GM18517 (cell line): Measurements from ENCODE around the gene BMF.

ENCODE experiments used
- ATAC-seq: cut with Tn5 transposase; IDR thresholded peaks from one replicate; pipeline ENCODE4 v1.9.1; 2021; ENCODE audit warnings: mild to moderate bottlenecking, moderate library complexity; ENCODE audit not compliant: unreplicated experiment

Gene BMF

DNA sequence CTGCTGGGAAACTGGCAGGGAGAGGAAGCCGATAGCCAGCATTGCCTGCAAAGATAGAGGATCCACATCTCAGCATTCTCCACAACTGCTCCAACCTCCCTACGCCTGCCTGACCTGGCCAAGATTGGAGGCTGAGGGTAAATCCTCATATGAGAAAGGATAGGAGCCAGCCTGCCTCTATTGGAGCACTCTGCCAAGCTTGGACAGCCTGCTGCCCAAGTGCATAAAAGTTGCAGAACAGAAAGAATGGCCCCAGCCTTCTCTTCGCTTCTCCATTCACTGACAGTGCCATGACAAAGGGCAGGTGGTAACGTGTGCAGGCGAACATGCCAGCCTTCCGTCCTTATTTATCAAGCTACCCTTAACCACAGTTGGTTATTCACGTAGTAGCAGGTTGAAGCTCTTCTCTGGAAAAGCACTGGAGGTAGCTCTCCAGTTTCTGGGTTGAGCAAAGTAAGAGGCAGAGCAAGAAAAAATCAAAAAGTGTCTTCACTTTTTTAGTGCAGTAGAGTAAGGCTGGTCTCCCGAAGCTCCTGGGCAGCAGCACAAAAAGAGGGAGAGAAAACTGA is 4.3 kb downstream of the BMF start:
- ATAC-seq = no peak

DNA sequence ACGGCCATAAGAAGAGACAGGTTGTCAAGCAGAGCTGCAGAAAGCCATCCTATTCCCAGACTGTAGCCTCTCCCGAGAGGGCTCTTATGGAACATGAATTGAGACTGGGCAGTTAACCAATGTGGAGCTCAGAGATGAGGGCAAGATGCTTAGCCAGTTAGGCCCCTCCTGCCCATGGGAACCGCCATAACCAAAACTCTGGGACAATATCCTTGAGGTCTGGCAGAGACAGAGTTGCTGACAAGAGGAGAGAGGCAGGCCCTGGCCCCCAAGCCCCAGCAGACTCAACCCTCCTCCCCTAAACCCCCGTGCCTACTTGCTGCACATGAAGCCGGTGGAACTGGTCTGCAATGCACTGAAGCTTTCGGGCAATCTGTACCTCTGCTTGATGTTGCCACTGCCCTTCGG is 4.8 kb downstream of the BMF start:
- no peak for ATAC-seq

DNA sequence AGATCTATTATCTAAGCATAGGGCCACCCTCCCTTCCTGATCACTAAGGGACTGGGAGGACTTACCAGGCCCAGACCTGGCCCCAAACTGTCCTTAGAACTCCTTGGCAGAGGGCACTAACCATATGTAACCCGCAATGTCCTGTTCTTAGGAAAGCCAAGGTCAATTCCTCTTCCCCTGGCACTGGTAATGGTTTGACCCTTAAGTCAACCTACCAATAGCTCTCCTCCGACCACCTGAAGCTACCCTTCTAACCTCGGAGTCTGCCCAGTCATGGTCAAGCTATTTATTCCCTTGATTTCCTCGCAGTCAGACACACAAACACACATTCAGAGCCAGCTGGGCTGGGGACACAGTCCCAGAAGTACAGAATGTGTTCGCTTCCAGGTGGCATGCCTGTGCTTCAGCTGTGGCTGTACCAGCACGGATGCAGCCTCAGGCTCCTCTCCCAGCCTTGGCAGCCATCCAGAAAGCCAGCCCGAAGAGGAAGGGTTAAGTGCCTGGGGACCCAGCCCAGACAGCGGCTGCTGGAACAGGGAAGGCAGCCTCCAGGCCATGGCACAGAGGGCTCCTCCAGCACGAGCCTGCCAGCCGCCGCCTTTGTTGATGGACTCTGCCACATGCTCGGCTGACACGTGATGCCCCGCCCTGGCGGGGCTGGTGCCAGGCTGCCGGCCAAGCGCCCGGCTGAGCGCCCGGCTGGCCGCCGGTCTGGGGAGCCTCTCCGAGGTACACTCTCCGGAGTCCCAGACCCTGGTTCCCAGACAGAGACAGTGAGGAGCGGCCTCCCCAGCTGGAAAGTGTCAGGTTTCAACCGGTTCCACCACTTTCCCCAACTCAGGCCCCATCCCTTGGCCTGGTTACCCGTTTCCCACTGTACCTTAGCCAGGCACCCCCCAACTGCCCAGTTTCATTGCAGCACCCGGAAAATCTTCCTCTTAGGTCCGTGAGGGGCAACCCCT is 5.5 kb downstream of the BMF start:
- ATAC-seq = no peak

DNA sequence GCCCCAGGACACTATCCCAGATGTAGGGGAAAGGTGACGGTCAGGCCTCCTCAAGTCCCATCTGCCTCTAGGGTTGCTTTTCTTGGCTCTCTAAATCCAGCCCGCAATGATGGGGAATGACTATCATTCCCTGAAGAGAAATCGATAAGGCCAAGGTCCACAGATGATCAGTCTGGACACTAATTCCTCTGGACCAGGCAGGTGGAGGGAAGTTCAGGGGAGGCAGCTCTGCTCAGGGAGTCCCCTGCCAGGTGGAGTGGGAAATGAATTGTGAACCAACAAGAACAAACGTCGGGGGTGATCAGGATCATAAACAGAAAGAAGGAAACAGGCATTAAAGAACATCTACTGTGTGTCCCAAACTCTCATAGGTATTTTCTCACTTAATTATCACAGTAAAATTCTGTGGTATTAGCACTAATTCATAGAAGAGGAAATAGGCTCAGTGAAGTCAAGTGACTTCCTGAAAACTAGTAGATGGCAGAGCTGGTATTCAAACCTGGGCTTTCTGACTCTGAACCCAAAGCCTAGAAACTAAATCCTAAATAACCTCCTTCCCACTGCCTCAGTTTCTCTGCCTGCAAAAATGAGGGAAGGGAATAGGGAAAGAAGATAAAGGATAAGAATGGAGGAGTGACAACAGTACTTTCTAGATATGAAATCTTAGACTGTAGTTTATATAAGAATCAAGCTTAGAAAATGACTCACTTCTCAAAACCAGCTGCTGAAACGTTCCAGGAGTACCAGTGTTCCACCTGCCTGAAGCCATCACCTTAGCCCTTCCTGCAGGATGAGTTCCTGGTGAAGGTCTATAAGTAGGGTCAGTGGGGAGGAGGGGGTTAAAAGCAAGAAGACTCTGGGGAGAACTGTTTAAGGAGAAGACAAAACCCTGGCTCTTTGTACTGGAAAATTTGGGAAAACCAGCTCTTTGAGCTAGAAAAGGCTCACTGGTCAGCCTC is 7.5 kb downstream of the BMF start:
- ATAC-seq = no peak

DNA sequence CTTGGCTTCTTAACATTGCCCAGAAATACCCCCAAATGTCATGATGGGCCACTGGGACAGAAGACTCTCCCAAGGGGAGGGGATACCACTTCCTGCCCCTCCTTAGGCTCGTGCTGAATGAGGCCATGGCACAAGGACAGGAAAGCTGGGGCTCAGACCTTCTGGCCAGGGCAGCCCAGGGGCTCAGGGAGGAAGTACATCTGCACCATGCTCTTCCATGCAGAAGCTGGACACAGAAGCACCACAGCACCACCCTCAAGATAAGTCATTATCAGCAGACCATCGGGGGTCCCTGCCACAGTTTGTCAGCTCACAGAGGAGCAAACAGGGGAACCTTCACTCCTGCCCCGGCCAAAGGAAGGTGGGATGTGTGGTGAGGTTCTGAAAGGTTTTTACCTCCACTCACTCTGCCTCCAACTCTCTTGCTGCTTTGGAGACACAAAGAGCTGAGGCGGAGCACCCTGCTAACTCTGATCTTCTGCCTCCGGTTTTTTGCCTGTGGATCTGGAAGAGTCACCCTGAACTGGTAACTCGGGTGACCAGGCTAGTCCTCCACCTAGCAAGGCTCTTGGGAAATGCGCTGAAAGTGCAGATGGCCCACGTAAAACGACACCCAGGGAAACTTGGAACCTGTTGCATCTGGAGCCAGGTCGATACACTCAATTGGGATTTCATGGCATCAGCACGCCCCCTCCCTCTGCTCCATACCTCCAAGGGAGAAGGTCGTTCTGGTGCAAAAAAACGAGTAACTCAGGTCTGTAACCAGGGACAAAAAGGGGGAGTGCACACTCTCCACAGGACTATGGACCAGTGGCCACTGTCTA is 8.3 kb downstream of the BMF start:
- no peak for ATAC-seq

DNA sequence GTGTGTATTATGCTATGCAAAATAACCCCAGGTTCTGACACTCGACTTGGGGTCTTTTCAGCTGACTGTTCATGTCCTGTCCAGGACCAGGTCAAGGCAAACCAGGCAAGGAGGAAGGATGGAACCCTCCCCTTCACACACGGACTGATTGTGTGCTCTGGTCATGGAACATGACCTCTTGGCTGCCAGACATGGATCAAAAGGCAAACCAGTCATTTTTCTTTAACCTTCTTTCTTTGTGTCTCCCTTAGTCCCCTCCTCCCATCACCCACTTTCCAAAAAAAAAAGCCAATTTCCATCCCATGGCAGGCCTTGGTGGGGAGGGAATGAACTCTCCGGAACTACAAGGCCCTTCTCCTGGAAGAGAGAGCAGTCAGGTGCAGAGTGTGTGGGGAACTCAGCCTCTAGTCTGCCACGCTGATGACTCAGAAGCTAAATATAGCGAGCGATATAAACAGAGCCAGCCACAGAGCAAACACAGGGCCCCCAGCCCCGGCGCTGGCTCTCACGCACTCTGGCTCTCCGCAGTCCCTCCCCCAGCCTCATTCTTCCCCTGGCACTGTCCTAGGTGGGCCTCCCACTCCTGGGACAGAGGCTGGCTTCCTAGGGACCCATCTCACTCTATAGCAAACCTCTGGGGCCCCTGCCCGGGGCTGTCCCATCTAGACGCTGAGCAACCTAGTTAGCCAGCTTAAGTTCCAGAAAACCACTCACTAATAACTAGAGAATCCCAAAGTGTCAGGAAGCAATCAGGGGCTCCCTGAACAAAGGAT is 10.0 kb downstream of the BMF start:
- peak; percentile 75 for ATAC-seq

DNA sequence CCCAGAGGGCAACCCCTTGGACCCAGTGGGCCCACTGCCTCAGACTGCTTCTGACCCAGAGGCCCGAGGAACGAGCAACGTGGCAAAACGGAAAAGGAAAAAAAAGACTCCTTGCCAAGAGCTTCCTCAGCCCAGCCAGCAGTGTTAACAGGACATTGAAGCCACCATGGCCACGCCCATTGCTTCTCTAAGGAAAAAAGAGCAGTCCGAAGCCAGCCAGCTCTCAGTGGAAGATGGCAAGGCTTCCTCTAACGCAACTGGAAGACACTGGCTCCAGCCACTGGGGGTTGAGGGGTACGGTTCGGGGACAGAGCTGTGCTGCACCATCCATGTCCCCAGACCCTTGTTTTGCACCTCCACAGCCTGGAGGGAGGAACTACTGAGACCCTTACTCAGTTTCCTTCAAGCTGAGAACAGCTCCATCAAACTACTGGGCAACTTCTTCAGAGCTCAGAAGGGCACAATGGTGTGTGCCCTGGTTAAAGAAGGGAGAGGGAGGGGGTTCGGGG is 10.7 kb downstream of the BMF start:
- ATAC-seq = no peak

DNA sequence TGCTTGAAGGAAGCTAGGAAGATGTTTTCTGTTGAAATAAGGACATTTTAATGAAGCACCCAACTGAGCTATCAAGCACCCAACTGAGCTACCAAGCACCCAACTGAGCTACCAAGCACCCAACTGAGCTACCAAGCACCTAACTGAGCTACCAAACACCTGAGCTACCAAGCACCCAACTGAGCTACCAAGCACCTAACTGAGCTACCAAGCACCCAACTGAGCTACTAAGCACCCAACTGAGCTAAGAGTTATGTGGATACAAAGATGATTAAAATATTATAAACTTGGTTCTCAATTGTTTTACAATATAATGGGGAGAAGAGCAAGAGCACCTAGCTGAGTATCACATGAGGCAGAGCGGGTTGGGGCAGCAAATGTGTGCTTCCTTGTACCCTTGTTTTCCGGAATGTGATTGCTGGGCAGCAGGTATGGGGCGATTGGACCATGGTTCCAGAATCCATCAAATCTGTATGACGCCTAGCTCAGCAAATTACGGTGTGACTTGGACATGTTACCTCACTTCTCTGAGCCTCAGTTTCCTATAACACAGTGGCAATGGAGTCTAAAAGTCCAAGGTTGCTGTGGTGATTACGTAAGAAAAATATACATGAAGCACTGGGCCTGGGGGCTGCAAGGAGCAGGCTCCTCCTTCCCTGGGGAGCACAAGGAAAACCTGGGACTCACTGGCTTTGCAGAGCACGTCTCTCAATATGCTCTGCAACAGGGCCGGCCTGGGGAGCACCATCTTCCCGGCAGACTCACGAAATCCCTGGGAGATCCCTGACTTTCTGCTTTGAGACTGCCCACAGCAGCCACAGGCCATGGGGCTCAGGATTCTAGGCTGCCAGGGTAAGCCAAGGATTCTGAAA is 11.3 kb downstream of the BMF start:
- no peak for ATAC-seq

DNA sequence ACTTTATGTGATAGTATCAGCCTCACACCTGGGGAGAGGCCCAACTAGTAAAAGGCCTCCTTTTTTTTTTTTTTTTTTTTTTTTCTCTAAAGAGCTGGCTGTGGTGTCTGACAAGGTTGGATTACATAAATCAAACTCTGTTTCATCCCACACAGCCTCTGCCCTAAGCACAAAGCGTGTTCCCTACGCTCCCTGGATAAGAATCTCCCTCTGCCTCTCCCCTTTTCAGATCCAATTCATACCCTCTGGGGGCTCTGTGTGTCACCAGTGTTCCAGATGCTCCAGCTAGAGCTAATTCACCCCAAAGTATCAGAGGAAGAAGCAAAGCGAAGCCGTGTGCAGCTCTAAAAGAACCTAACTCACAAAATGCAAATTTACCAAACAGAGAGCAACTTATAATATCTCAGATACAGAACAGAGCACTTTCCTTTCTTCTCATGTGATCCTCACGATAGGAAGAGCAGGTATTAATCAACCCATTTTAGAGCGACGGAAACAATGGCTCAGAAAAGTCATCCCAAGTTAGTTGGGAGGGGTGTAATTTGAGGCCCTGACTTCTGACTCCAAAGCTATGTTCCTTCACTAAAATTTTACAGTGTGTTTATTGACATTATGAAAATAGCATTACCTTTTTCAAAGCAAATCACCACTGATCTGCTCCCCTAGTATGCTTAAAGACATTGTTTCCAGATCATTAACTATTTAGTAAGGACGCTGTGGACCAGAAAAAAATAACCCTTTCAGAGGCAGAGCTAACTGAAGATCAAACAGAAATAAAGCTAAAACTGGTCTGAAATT is 12.4 kb downstream of the BMF start:
- ATAC-seq = no peak

DNA sequence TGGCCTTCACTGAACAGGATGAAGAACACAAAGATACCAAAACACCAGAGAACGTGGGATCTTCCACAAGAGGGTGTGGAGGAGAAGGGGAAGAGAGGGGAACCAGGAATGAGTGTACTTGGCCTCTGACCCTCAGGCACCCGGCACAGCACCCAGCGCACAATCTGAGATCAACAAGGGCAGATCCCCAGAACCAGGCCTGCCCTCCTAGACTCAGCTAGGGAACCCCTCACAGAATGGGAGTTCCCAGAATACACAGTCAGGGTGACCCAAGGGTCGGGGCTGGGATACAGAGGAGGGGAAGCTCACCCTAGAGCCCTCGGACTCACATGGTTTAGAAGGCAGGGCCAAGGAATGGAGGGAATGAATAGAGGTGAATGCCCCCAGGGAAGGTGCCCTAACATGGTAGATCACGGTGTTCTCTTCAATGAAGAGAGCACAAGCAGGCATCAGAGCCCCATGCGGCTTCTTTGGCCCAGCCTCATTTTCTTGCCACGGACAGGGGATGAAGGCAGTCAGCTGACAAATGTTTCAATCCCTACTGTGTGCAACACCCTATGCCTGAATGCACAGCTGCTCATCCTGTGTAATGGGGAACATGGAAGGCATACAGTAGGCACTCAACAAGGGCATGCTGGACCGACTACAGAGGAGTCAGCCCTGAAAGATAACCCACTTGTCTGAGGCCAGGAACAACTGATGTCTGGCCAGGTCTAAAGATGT is 13.1 kb downstream of the BMF start:
- ATAC-seq = no peak

DNA sequence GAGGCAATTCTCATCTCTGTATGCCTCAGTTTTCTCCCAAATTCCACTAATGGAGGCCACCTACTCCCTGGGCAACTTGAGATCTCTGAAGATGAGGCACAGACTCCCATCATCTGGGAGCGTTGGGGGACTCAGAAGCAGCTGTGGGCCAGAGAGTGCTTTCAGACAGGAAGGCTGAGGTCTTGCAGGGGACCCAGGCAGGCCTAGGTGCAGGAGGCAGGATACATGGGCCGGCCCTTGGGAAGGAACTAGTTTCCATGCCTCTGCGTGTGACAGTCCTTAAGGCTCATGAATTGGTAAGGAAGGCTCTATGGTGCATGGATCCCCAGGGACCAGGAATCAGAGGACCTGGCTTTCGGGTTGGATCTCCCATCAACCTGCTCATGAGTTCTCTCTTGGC is 14.5 kb downstream of the BMF start:
- no peak for ATAC-seq

DNA sequence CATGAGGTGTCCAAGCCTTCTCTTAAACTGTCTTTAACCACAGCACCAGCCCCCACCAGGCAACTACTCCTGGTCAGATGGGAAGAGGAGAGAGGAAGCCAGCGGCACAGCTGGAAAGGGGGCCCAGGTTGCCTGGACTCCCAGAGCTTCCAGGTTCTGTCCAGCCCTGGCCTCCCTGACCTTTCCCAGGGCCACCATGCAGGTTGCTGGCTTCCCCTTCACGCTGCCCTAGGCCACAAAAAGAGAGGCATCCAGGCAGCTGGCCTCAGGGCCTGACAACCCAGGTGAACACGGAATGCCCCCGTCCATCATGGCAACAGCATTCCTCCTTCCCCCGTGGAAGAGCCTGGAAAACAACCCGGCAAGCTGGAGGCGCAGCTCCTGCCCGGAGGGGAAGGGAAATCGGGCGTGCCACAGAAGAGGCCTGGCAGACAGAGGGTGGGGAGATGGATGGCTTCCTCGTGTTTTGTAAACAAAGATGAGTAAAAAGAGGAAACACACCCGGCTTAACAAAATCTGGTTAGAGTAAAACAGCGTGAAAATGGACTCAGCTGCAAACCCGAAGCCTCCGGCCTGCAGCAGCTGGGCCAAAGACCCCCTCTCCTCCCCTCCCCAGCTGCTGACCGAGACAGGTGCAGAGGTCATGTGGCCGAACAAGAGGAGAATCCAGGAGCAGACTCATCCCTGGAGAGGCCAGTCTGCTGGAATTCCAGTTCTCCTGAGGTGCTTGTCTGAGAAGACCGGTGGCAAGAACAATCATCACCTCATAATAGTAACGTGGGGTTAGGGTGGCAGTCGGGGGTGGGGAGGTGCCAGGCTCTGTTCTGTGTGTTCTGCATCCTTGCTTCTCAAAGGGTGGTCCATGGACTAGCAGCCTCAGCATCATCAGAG is 15.5 kb downstream of the BMF start:
- no peak for ATAC-seq

DNA sequence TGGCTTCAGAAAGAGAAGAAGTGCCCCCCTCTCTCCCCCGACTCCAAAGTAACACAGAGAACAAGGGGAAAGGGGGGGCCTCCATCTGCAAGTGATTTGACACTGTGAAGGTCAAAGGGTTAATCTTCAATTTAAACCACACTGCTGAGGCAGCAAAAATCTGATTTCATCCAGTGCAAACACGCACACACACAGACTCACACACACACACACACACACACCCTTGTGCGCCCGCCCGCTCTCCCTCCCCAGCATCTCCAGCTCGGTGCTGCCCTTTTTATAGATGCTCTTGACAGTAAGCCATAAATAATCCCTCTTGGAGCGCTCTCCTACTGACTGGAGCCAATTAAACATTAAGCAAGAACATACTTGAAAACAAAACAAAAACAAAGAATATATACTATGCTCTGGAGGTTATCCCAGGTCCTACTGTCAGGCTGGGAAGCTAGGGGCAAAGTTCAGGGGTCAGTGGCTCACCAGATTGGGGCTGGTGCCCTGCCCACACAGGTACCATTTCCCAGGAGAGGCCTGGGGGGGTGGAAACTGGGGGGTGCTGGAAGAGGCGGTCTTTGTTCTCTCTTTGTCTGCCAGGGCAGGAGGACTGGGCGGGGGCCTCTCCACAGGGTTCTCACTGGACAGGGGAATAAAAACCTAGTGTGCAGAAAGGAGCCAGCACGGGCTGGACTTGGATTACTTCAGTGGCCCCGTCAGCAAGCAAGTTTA is 16.3 kb downstream of the BMF start:
- no peak for ATAC-seq

DNA sequence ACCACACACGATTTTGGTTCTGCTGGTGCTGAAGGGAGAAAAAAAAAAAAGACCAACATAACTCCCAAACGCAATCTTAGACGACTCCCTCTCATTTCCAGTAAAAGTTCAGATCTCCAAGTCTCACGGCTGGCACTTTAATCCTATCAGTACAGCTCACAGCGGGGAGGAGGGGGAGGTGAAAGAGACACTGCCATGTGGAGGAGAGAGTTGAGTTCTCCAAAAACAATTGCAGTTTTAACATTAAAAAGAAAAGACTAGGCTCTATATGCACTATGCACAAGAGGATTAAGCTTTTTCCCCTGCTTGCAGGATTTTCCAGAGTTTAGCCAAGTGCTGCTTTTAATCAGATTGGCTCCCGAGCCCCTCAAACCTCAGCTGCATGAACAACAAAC is 16.8 kb downstream of the BMF start:
- no peak for ATAC-seq

DNA sequence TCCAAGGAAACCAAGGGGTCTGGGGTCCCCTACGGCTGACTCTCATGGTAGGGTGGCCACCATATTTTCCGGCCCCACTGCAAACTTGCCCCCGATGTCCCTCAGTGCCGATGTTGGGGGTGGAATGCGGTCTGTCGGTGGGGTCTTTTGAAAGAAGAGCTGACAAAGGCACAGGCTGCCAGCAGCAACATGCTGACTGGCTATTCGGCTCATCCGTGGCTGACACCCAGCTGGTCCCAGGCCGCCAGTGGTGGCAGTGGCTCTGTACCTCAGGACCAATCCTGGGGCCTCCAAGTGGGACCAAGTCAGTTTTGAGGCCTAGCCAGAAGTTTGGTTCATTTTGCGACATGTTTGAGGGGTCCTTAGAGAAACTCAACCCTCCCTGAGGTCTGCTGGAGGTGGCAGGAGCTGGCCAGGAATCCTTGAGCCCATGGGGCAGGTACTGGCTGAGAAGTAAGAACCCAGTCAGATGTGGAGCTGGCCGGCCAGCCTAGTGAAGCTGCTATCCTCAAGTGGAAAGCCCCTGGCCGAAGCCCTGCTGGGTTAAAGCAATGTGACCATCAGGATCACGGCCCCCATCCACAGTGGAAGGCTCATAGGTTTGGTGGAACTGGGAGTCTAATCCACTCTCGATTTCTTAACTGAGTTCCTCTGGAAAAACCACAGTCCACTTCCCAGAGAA is 17.8 kb downstream of the BMF start:
- no peak for ATAC-seq
